ENCODE data around the gene EIF4EBP2. TPM values are rescaled to one million over a fixed set of nuclear protein-coding genes. Genes with fewer than 3 reads are reported as not detected.

EIF4EBP2 gene
- total RNA-seq, 4 donors from 2014 or later, result 185 to 225 (median 195) TPM

- TF ChIP-seq, protein P1, sequence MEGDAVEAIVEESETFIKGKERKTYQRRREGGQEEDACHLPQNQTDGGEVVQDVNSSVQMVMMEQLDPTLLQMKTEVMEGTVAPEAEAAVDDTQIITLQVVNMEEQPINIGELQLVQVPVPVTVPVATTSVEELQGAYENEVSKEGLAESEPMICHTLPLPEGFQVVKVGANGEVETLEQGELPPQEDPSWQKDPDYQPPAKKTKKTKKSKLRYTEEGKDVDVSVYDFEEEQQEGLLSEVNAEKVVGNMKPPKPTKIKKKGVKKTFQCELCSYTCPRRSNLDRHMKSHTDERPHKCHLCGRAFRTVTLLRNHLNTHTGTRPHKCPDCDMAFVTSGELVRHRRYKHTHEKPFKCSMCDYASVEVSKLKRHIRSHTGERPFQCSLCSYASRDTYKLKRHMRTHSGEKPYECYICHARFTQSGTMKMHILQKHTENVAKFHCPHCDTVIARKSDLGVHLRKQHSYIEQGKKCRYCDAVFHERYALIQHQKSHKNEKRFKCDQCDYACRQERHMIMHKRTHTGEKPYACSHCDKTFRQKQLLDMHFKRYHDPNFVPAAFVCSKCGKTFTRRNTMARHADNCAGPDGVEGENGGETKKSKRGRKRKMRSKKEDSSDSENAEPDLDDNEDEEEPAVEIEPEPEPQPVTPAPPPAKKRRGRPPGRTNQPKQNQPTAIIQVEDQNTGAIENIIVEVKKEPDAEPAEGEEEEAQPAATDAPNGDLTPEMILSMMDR (IDR thresholded peaks at IDR 0.05; ENCODE audit: low read depth), result no peak
Observed at GRCh38 chr10:70432561-70433263, 28.8 kb downstream of the EIF4EBP2 start.

GRCh38 chr10:70433581-70434280, 29.8 kb downstream of the EIF4EBP2 start:
- TF ChIP-seq, protein P1 (IDR thresholded peaks at IDR 0.05; ENCODE audit: low read depth), result no peak

GRCh38 chr10:70435241-70436085, 31.5 kb downstream of the EIF4EBP2 start:
- TF ChIP-seq, protein P1 (IDR thresholded peaks at IDR 0.05; ENCODE audit: low read depth), result no peak

DNA sequence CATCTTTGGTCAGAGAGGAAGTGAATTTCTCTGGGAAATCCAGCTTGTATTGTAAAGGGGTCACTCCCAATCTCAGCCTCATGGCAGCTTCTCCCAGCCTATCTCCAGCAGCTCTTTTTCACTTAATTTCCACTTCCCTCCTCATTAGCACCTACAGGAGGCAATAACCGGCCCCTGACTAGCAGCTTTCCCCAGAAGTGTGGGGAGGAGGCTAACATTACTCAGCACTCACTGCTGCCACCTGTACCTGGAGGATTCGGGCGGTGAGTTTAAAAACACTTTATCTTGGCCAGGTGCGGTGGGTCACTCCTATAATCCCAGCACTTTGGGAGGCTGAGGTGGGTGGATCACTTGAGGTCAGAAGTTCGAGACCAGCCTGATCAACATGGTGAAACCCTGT, 33.8 kb downstream of the EIF4EBP2 start:
- TF ChIP-seq, protein P1 (IDR thresholded peaks at IDR 0.05; ENCODE audit: low read depth), result no peak

GRCh38 chr10:70440296-70441160, 36.6 kb downstream of the EIF4EBP2 start:
- TF ChIP-seq, protein P1 (IDR thresholded peaks at IDR 0.05; ENCODE audit: low read depth), result no peak

DNA sequence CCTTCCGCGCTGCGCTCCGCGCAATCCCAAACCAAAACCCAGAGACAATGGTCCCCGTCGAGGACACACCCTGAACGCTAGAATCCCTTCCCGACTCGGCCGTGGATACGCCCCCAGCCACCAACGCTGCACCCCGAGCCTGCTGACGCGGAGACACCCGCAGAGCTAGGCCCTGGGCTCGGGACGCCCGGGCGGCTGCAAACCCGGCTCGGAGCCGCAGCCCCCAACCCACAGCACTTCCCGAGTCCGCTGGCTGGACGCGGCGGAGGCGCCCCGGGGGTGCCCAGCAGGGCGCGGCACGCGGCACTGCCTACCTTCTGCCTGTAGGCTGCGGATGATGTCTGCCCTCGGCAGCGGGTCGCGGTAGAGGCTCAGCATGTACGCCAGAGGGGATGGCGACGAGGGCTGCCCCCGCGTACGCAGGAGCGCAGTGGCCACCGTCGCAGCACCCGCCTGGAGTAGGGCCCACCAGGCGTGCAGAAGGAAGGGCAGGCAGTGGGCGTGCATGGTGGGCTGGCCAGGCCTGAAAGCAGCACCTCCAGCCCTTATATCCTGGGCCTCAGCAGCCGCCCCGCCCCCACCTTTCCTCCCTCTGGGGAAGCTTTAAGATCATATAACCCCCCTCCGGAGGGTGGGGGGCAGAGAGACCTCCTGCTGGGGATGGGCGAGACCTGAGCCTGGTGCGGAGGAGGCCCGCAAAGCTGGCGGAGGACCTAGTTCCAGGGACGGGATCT, 37.4 kb downstream of the EIF4EBP2 start, which contains the start of gene NODAL:
Gene NODAL (minus strand): TSS at position 521 of the 734 bp plus-strand sequence. CDS start 14 bp downstream, at position 507.
- TF ChIP-seq, protein P1 (IDR thresholded peaks at IDR 0.05; ENCODE audit: low read depth), result no peak

Data from subcutaneous adipose tissue (tissue), 4 donors.